GM19463 (cell line): ENCODE measurements around the gene FAM89B.

Source experiments
- ATAC-seq: cut with Tn5 transposase; IDR thresholded peaks from one replicate; pipeline ENCODE4 v1.9.1; 2021; ENCODE audit warnings: mild to moderate bottlenecking, moderate library complexity; ENCODE audit not compliant: unreplicated experiment

FAM89B gene

DNA sequence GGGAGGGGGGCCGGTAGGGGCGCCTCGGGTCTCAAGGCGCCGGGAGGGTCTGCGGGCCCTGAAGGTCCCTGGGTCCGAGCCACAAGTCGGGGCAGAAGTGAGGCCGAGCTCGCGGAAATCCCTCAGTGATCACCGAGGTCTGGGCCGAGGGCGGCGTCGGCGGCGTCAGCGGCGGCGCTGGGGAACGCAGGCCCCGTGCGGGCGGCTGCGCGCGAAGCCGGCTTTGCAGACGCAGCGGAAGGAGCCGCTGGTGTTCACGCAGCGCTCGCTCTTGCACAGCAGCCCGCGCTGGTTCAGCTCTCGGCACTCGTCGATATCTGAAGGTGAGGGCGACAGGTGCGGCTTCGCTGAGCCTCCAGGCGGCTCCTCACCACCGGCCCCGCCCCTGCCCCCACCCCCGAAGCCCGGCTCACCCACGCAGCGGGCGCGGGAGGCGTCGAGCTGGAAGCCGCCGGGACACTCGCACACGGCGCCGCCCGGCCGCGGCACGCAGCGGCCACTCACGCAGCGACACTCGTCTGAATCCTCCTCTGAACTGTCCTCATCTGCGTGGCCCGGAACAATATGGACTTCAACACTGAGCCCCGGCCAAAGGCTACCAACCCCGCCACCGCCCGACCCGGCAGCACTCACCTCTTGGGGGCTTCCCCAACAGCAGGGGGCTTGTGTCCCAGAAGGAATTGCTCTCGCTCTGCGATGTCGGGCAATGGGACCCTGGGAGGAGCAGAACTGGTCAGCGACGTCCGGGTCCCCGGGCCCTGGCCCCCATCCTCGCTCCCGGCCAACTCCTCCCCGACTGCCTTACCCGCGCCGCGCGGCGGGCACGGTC, 33.2 kb upstream of the FAM89B start:
- ATAC-seq: no peak

DNA sequence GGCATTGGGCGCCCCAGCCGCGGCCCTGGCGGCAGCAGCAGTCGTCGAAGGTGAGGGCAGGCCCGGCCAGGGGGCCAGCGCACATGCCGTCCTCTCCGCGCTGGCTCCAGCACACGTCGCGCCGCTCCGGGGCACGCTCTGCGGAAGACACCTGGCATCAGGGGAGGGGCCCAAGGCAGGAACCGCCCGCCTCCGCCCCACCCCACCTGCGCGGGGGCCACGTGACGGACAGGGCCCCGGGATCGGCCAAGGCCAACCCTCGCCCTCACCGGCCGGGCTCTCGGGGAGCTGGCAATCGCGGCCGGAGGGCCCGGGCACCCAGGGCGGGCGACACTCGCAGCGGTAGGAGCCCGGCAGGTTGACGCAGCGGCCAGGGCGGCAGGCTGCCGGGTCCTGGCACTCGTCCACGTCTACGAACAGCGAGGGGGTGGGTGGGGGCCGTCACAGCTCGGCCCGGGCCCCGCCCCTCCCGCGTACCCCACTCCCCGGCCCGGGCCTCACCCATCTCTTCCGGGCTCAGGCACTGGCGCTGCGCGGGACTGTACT, 32.5 kb upstream of the FAM89B start:
- peak; percentile 54 for ATAC-seq

- ATAC-seq: peak; percentile 75
These were observed 31.8 kb upstream of the FAM89B start for GRCh38 chr11:65540290-65541092.

- no peak for ATAC-seq
These were observed 31.0 kb upstream of the FAM89B start for GRCh38 chr11:65541093-65541982.

- no peak for ATAC-seq
These were observed 29.5 kb upstream of the FAM89B start for GRCh38 chr11:65542738-65543390.

DNA sequence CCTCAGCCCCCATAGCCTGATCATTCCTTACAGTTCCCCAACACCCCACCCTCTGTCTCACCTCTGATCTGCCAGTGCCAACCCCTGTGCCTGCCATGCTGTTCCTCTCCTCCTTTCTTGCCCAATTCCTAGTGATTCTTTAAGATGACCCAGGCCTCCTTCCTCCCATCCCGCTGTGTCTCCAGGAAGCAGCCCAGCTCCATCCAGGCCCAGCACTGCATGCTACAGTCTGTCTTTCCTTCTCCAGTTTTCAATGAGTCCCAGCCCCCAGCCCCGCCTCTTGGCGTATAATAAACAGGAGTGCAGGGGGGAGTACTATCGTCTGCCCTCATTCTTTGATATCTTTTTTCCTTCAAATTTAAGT, 26.5 kb upstream of the FAM89B start:
- no peak for ATAC-seq

- ATAC-seq: peak; percentile 75
These were observed 25.9 kb upstream of the FAM89B start for GRCh38 chr11:65546217-65546958.

GRCh38 chr11:65547446-65548125, 24.8 kb upstream of the FAM89B start:
- no peak for ATAC-seq

GRCh38 chr11:65548395-65548794, 23.9 kb upstream of the FAM89B start:
- ATAC-seq: no peak

DNA sequence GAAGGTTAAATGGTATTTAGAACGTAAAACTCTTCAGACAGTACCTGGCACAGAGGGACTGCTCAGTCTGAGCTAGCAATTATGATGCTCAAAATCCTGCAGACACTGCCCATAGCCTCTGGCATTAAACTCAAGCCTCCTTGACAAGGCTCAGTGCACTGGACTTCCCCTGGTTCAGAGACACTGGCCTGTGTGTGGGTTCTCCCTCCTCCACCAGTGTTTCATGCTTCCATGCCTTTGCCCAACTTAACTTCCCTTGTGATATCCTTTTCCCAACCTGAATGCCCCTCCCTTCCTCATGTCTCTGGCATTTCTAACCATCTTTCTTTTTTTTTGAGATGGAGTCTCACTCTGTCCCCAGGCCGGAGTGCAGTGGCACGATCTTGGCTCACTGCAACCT, 23.2 kb upstream of the FAM89B start:
- no peak for ATAC-seq

- ATAC-seq: peak; percentile 53
These were observed 20.6 kb upstream of the FAM89B start for GRCh38 chr11:65551572-65552387.

DNA sequence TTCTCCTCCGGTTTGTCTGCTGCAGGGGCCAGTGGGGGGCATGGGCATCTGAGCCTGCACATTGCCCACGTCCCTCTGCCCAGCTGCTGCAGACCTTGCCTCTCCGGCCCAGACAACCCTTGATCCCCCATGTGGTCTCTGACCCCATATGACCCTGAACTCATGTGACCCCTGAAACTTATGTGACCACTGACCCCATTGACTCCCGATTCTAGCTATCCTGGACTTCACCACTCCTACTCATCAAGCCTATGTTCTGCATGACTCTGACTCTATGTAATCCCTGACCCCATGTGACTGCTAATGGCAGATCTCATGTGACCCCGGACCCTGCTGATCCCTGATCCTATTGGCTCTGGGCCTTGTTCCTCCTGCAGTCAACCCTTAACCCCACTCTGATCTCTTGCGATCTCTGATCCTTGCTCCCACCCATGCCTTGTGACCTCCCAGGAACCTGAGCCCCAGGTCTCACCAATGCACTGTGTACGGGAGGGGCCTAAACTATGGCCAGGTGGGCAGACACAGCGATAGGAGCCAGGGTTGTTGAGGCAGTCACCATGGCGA, 19.9 kb upstream of the FAM89B start:
- no peak for ATAC-seq

GRCh38 chr11:65553301-65554001, 18.9 kb upstream of the FAM89B start:
- no peak for ATAC-seq

- no peak for ATAC-seq
These were observed 18.1 kb upstream of the FAM89B start for GRCh38 chr11:65554057-65554818.

DNA sequence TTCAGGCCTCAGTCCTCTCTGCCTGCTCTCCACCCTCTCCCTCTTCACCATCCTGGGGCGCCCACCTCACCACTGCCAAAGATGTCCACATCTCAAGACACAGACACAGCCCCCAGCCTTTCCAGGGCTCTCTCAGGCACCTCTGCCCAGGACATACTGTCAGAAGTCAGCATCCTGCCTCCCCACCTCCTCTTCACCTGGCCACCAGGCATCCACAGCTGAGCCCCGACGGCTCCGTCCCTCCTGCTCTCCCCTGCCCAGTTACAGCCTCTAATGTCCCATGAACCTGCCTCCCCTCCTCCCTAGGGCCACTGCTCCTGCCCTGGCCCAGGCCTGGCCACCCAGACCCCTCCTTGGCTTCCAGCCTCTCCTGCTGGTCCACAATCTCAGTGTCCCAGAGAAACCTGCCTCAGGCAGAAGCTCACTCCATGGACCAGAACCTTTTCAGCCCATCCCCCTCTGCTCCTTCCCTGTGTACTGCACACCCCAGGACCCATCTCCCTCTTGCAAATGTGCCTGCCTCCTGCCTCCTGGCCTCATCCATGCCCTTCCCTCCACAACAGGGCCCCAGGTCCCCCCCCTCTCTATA, 17.4 kb upstream of the FAM89B start:
- no peak for ATAC-seq

GRCh38 chr11:65555693-65556231, 16.6 kb upstream of the FAM89B start:
- no peak for ATAC-seq
